IMR-90 (cell line): ENCODE measurements around the gene CCDC51. TPM values are rescaled to one million over a fixed set of nuclear protein-coding genes. Genes with fewer than 3 reads are reported as not detected.

Experiments
- ATAC-seq: fragments of 200-7000 bp; cut with Tn5 transposase; 2 replicates; pipeline ENCODE4 v1.9.1; 2020; ENCODE audit warnings: low read depth, mild to moderate bottlenecking, moderate library complexity
- BruUV-seq: library from RNA; stranded (reverse); fragments of 400-500 nt; replicated peaks from 2 replicates; lab custom pipeline; 2021; lab: Mats Ljungman, UMichigan
- CTCF ChIA-PET: fragments of 300-600 bp; formaldehyde crosslinking; extraction: SDS; loops from one replicate; lab custom pipeline; 2021; ENCODE audit warnings: antibody characterized with exemption; lab: Yijun Ruan, JAX
- POLR2A ChIA-PET: fragments of 300-600 bp; sonication (Branson Sonifier 250); formaldehyde crosslinking; loops from one replicate; lab custom pipeline; 2022; ENCODE audit warnings: antibody characterized with exemption; ENCODE audit not compliant: unreplicated experiment; lab: Charles Lee
- DNase-seq: peaks from one replicate; pipeline ENCODE4 v3.0.0; 2013
- H2AFZ ChIP-seq: replicated peaks from 2 replicates; pipeline ENCODE3; 2013; ENCODE audit warnings: low read length, mild to moderate bottlenecking; ENCODE audit not compliant: poor library complexity
- H2AK5ac ChIP-seq: 2 replicates; pipeline ENCODE4 v1.6.1; 2013; ENCODE audit warnings: low read depth, low read length, inconsistent platforms
- H2AK9ac ChIP-seq: replicated peaks from 2 replicates; pipeline ENCODE3; 2013; ENCODE audit warnings: mild to moderate bottlenecking, low read depth, low read length, moderate library complexity; ENCODE audit not compliant: poor library complexity
- H2BK120ac ChIP-seq: 2 replicates; pipeline ENCODE4 v1.6.1; 2013; ENCODE audit warnings: low read depth, low read length, inconsistent platforms
- H2BK15ac ChIP-seq: 3 replicates; pipeline ENCODE4 v1.6.1; 2013; ENCODE audit warnings: low read depth, low read length, inconsistent platforms
- H2BK20ac ChIP-seq: 2 replicates; pipeline ENCODE4 v1.6.1; 2013; ENCODE audit warnings: low read depth, mild to moderate bottlenecking, inconsistent platforms, low read length, moderate library complexity
- H2BK5ac ChIP-seq: 2 replicates; pipeline ENCODE4 v1.6.1; 2013; ENCODE audit warnings: mild to moderate bottlenecking, low read depth, low read length, inconsistent platforms; ENCODE audit not compliant: poor library complexity, severe bottlenecking
- H3K14ac ChIP-seq: replicated peaks from 2 replicates; pipeline ENCODE4 v1.6.1; 2013; ENCODE audit warnings: low read depth, low read length, inconsistent platforms
- H3K18ac ChIP-seq: 2 replicates; pipeline ENCODE4 v1.6.1; 2013; ENCODE audit warnings: low read depth, low read length, control low read depth
- H3K23ac ChIP-seq: 2 replicates; pipeline ENCODE4 v1.6.1; 2013; ENCODE audit warnings: low read depth, low read length, inconsistent platforms
- H3K27ac ChIP-seq: 2 replicates; pipeline ENCODE4 v1.5.1; 2013; ENCODE audit warnings: mild to moderate bottlenecking, control low read depth, low read length; ENCODE audit not compliant: insufficient read depth
- H3K27me3 ChIP-seq: 2 replicates; pipeline ENCODE4 v1.6.1; 2013; ENCODE audit warnings: low read length; ENCODE audit not compliant: control insufficient read depth, insufficient read depth
- H3K36me3 ChIP-seq: 2 replicates; pipeline ENCODE4 v1.6.1; 2013; ENCODE audit warnings: low read length, mixed read lengths; ENCODE audit not compliant: control insufficient read depth, insufficient read depth
- H3K4ac ChIP-seq: 2 replicates; pipeline ENCODE4 v1.6.1; 2013; ENCODE audit warnings: low read depth, low read length, inconsistent platforms
- H3K4me1 ChIP-seq: 2 replicates; pipeline ENCODE4 v1.6.1; 2013; ENCODE audit warnings: low read length, mixed read lengths; ENCODE audit not compliant: control insufficient read depth, insufficient read depth
- H3K4me2 ChIP-seq: 2 replicates; pipeline ENCODE4 v1.6.1; 2013; ENCODE audit warnings: low read depth, mild to moderate bottlenecking, control low read depth, low read length, moderate library complexity
- H3K4me3 ChIP-seq: 2 replicates; pipeline ENCODE4 v1.5.1; 2013; ENCODE audit warnings: low read depth, mild to moderate bottlenecking, control low read depth, low read length, moderate library complexity; ENCODE audit not compliant: insufficient read depth
- H3K56ac ChIP-seq: 2 replicates; pipeline ENCODE4 v1.6.1; 2013; ENCODE audit warnings: low read length, inconsistent platforms; ENCODE audit not compliant: insufficient read depth; ENCODE audit errors: extremely low read depth
- H3K79me1 ChIP-seq, 2 experiments: 2 replicates each; pipeline ENCODE4 v1.6.1; 2013; ENCODE audit warnings: low read length in 2 of 2, inconsistent platforms in 1 of 2, low read depth in 1 of 2
- H3K9ac ChIP-seq: 2 replicates; pipeline ENCODE4 v1.6.1; 2013; ENCODE audit warnings: low read depth, low read length, control low read depth
- H3K9me1 ChIP-seq: 2 replicates; pipeline ENCODE4 v1.6.1; 2013; ENCODE audit warnings: low read length, inconsistent platforms; ENCODE audit not compliant: insufficient read depth
- H3K9me3 ChIP-seq: 2 replicates; pipeline ENCODE4 v1.6.1; 2013; ENCODE audit warnings: low read length; ENCODE audit not compliant: control insufficient read depth, insufficient read depth
- H4K20me1 ChIP-seq: 2 replicates; pipeline ENCODE4 v1.6.1; 2013; ENCODE audit warnings: low read length, inconsistent platforms; ENCODE audit not compliant: insufficient read depth
- H4K5ac ChIP-seq: 2 replicates; pipeline ENCODE4 v1.6.1; 2013; ENCODE audit warnings: mild to moderate bottlenecking, low read depth, low read length, control low read depth
- H4K8ac ChIP-seq, 2 experiments: 2 replicates each; pipeline ENCODE4 v1.6.1; 2013; ENCODE audit warnings: low read depth in 2 of 2, low read length in 2 of 2, control low read depth in 1 of 2, inconsistent platforms in 1 of 2
- H4K91ac ChIP-seq: 2 replicates; pipeline ENCODE4 v1.6.1; 2013; ENCODE audit warnings: low read depth, low read length, inconsistent platforms; ENCODE audit not compliant: insufficient read depth
- CEBPB ChIP-seq: IDR thresholded peaks from 2 replicates; pipeline ENCODE4 v1.6.1; 2012; ENCODE audit warnings: low read depth, low read length, improper control_type of control experiment
- CHD1 ChIP-seq: IDR thresholded peaks from 2 replicates; pipeline ENCODE4 v1.6.1; 2012; ENCODE audit warnings: low read depth, low read length, improper control_type of control experiment
- CTCF ChIP-seq: conservative IDR thresholded peaks from 2 replicates; pipeline ENCODE4 v1.5.1; 2012; ENCODE audit warnings: mild to moderate bottlenecking, low read depth, low read length, improper control_type of control experiment
- FOS ChIP-seq: fragments of 150-350 bp; IDR thresholded peaks from 2 replicates; pipeline ENCODE4 v1.6.1; 2016; ENCODE audit warnings: low read depth, low read length
- MAFK ChIP-seq: IDR thresholded peaks from 2 replicates; pipeline ENCODE4 v1.6.1; 2012; ENCODE audit warnings: low read depth, low read length, improper control_type of control experiment
- MAZ ChIP-seq: IDR thresholded peaks from 2 replicates; pipeline ENCODE4 v1.6.1; 2012; ENCODE audit warnings: low read depth, mild to moderate bottlenecking, low read length, improper control_type of control experiment, moderate library complexity, borderline replicate concordance
- MXI1 ChIP-seq: IDR thresholded peaks from 2 replicates; pipeline ENCODE4 v1.6.1; 2012; ENCODE audit warnings: low read depth, mild to moderate bottlenecking, low read length, moderate library complexity, borderline replicate concordance
- NFE2L2 ChIP-seq: fragments of 150-350 bp; IDR thresholded peaks from 2 replicates; pipeline ENCODE4 v1.6.1; 2016; ENCODE audit warnings: low read depth, mild to moderate bottlenecking, low read length
- POLR2A ChIP-seq: IDR thresholded peaks from 2 replicates; pipeline ENCODE4 v1.6.1; 2012; ENCODE audit warnings: mild to moderate bottlenecking, low read depth, low read length
- RAD21 ChIP-seq: IDR thresholded peaks from 2 replicates; pipeline ENCODE4 v1.6.1; 2012; ENCODE audit warnings: low read length, improper control_type of control experiment
- RCOR1 ChIP-seq: IDR thresholded peaks from 2 replicates; pipeline ENCODE4 v1.6.1; 2012; ENCODE audit warnings: mild to moderate bottlenecking, low read length, improper control_type of control experiment; ENCODE audit not compliant: insufficient replicate concordance
- RFX5 ChIP-seq: IDR thresholded peaks from 2 replicates; pipeline ENCODE4 v1.8.0; 2012; ENCODE audit warnings: low read depth, mild to moderate bottlenecking, low read length, moderate library complexity
- SMC3 ChIP-seq: fragments of 150-350 bp; IDR thresholded peaks from 2 replicates; pipeline ENCODE4 v1.6.1; 2016; ENCODE audit warnings: low read depth, mild to moderate bottlenecking, antibody characterized with exemption, low read length, moderate library complexity
- WGBS, 2 experiments: methylation state at CpG; one replicate each; pipeline versions ENCODE4 v1.1.5 to v1.1.7; 2013; ENCODE audit warnings: missing lambda C conversion rate in 2 of 2; ENCODE audit not compliant: insufficient read length in 1 of 2; ENCODE audit errors: extremely low coverage in 2 of 2; 5-methylcytosine and 5-hydroxymethylcytosine counted together
- dilution Hi-C: fragments of 300-500 bp; cut with HindIII; formaldehyde crosslinking; loops from one replicate; pipeline ENCODE4 v1.14.3; 2018; ENCODE audit warnings: low sequenced_read_pairs; ENCODE audit not compliant: unreplicated experiment
- in situ Hi-C: fragments of 300-500 bp; cut with MboI; formaldehyde crosslinking; loops from 3 replicates; pipeline ENCODE4 v1.14.3; 2019; ENCODE audit warnings: low sequenced_read_pairs, inconsistent platforms, mixed read lengths
- intact Hi-C: fragments of 100-400 bp; cut with micrococcal nuclease; formaldehyde crosslinking; loops from 2 replicates; pipeline ENCODE4 v1.10.0; 2022
- polyA plus RNA-seq, 3 experiments: library from polyadenylated mRNA; depleted of rRNA; stranded (reverse); fragments of >200 nt; gene quantifications; 2 replicates each; pipeline ENCODE4 v1.2.3, GENCODE V29; 2012; ENCODE audit warnings: low replicate concordance in 1 of 3
- total RNA-seq: library from RNA; depleted of rRNA; stranded (reverse); fragments of >200 nt; gene quantifications from 2 replicates; pipeline ENCODE4 v1.2.3, GENCODE V29; 2012
- TF ChIP-seq, protein P1 (sequence below): fragments of 150-350 bp; IDR thresholded peaks from 2 replicates; pipeline ENCODE4 v1.6.1; 2017; ENCODE audit warnings: mild to moderate bottlenecking, antibody characterized with exemption, low read length, low read depth
- TF ChIP-seq, protein P2 (sequence below): fragments of 150-350 bp; IDR thresholded peaks from 2 replicates; pipeline ENCODE4 v1.6.1; 2016; ENCODE audit warnings: low read depth, mild to moderate bottlenecking, low read length, moderate library complexity, borderline replicate concordance

Gene CCDC51
- total and polyA plus RNA-seq, 2 of the 4 experiments (the other 2 are of a cell fraction), result 11.0 to 16.1 TPM

- BruUV-seq, result TSS peak; percentile 39
- no peak for DNase-seq
- no peak overlapping the region for H4K5ac ChIP-seq
- in situ Hi-C loops, result no loop called here
- no peak for ATAC-seq
- no peak overlapping the region for H2BK5ac ChIP-seq
- no peaks in the 10 kb centered on the region for H3K79me1 ChIP-seq
- no peaks in the 10 kb centered on the region; the same call in 1 of the 2 replicates for H4K20me1 ChIP-seq
- no peak overlapping the region for H3K4ac ChIP-seq
- peaks cover 66% of the 10 kb centered on the region for H3K36me3 ChIP-seq
- H3K18ac ChIP-seq, result no peak overlapping the region
- H2AK9ac ChIP-seq, result no peak overlapping the region
- 100% methylated on average over 8 of the region's 24 CpGs; no CpG with 5 or more reads in 1 of the 2 experiments for WGBS, 2 experiments
- no peak overlapping the region for H3K4me2 ChIP-seq
- H4K91ac ChIP-seq, result no peak overlapping the region
- peak overlapping the region; percentile 11 for H2AFZ ChIP-seq
- H2AK5ac ChIP-seq, result no peak overlapping the region
- H3K9me3 ChIP-seq, result no peaks in the 10 kb centered on the region
- no peak overlapping the region for H3K23ac ChIP-seq
- no peak overlapping the region for H3K9ac ChIP-seq
- no peak overlapping the region for H4K8ac ChIP-seq
- CTCF ChIA-PET, result interaction anchor here (1.0 to 1.1 kb wide), 2 partner anchors 15 to 20 kb away, joined by 3 to 4 read pairs; no protein-coding TSS in a partner anchor
- no peaks in the 10 kb centered on the region for H3K27me3 ChIP-seq
- H2BK20ac ChIP-seq, result no peak overlapping the region
- dilution Hi-C loops, result no loop called here
- H3K4me1 ChIP-seq, result no peaks in the 10 kb centered on the region
- intact Hi-C loops, result no loop called here
- no peak overlapping the region for H3K4me3 ChIP-seq
- H3K27ac ChIP-seq, result no peak overlapping the region
- no peaks in the 10 kb centered on the region for H3K9me1 ChIP-seq
- no peak overlapping the region for H3K56ac ChIP-seq
- H2BK15ac ChIP-seq, result no peak overlapping the region
- H2BK120ac ChIP-seq, result no peak overlapping the region
- no peak overlapping the region for H3K14ac ChIP-seq
- POLR2A ChIA-PET, result interaction anchor here (0.5 kb wide), 1 partner anchor 11 kb away, joined by 3 read pairs; no protein-coding TSS in a partner anchor
- TF ChIP-seq MXI1 (no peak), FOS (no peak), SMC3 (no peak), RFX5 (no peak), MAFK (no peak), RCOR1 (no peak), NFE2L2 (no peak), CTCF (no peak), MAZ (no peak), CEBPB (no peak), RAD21 (no peak), CHD1 (no peak), POLR2A (no peak)
- TF ChIP-seq, protein P1, sequence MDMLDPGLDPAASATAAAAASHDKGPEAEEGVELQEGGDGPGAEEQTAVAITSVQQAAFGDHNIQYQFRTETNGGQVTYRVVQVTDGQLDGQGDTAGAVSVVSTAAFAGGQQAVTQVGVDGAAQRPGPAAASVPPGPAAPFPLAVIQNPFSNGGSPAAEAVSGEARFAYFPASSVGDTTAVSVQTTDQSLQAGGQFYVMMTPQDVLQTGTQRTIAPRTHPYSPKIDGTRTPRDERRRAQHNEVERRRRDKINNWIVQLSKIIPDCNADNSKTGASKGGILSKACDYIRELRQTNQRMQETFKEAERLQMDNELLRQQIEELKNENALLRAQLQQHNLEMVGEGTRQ, result no peak
- TF ChIP-seq, protein P2, sequence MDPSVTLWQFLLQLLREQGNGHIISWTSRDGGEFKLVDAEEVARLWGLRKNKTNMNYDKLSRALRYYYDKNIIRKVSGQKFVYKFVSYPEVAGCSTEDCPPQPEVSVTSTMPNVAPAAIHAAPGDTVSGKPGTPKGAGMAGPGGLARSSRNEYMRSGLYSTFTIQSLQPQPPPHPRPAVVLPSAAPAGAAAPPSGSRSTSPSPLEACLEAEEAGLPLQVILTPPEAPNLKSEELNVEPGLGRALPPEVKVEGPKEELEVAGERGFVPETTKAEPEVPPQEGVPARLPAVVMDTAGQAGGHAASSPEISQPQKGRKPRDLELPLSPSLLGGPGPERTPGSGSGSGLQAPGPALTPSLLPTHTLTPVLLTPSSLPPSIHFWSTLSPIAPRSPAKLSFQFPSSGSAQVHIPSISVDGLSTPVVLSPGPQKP, result no peak
These were observed 24.5 kb downstream of the CCDC51 start for GRCh38 chr3:48415251-48415953.
